Right ventricle myocardium inferior (tissue), 1 donor: ENCODE data around the gene SESN2. TPM values are rescaled to one million over a fixed set of nuclear protein-coding genes. Genes with fewer than 3 reads are reported as not detected.
A peak's percentile ranks its signal among the peaks of the same experiment; 100 is the strongest.

Experiments used
- ATAC-seq: fragments of 200-7000 bp; cut with Tn5 transposase; one replicate; pipeline ENCODE4 v1.9.1; 2020; ENCODE audit warnings: mild to moderate bottlenecking, moderate library complexity
- DNase-seq: peaks from one replicate; pipeline ENCODE4 v3.0.0; 2021; ENCODE audit errors: missing footprints
- intact Hi-C: fragments of 100-400 bp; cut with DNase I; formaldehyde crosslinking; loops from one replicate; pipeline ENCODE4 v1.11.0; 2022
- total RNA-seq: library from RNA; stranded (reverse); fragmentation: NEBNext Ultra II Directional; extraction: Animal tissue kit (Norgen Biotek cat#: 25700); gene quantifications from one replicate; pipeline ENCODE4 v1.2.1, GENCODE V29; 2021
- donor health status: DM: no; HTN: yes; CAD: no; lungs with severe emphysema.

SESN2 gene
- total RNA-seq, 1 donor from 2014 or later = 2.9 TPM

GRCh38 chr1:28278763-28279162, 19.4 kb downstream of the SESN2 start:
- intact Hi-C loops = no loop called here
- DNase-seq (no peak), ATAC-seq (no peak)

- DNase-seq = no peak
- no peak for ATAC-seq
- intact Hi-C loops = no loop called here
Observed at GRCh38 chr1:28279721-28280120, 20.4 kb downstream of the SESN2 start.

DNA sequence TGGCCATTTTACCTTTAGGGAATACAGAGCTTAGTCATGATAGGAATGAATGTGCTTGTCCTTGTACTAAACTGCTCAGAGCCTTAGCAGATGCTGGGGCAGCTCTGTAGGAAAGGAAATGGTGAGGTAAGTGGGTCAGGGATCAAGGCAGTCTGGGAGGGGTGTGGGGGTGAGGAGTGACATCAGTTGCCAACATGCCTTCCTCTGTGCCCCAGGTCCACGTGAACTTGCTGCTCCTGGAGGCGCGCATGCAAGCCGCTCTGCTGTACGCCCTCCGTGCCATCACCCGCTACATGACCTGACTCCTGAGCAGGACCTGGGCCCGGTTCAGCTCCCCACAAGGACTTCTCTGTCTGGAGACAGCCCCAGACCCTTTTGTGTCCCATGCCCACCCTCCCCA, 21.2 kb downstream of the SESN2 start:
- no peak for DNase-seq
- intact Hi-C loops = no loop called here
- ATAC-seq = no peak

- ATAC-seq = peak; percentile 33
- intact Hi-C loops = no loop called here
- DNase-seq = no peak
Observed at GRCh38 chr1:28280977-28281381, 21.7 kb downstream of the SESN2 start.

- ATAC-seq (no peak), DNase-seq (no peak)
- intact Hi-C loops = no loop called here
Observed at GRCh38 chr1:28281608-28282425, 22.5 kb downstream of the SESN2 start.

GRCh38 chr1:28282426-28283407, 23.4 kb downstream of the SESN2 start:
- intact Hi-C loops = no loop called here
- DNase-seq (no peak), ATAC-seq (peak; percentile 49)

- DNase-seq (no peak), ATAC-seq (no peak)
- intact Hi-C loops = no loop called here
Observed at GRCh38 chr1:28286111-28286510, 26.8 kb downstream of the SESN2 start.

DNA sequence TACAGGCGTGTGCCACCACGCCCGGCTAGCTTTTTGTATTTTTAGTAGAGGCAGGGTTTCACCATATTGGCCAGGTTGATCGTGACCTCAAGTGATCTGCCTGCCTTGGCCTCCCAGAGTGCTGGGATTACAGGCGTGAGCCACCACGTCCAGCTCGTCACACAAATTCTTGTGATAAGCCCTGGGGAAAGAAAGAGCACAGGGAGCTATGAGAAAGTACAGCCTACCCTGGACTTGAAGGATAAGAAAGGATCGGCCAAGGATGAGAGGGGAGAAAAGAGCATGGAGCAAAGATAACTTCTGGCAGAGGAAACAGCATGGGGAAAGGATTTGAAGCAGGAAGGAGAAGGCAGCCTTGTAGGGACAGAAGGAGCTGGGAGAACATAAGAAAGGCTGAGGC, 29.2 kb downstream of the SESN2 start:
- no peak for DNase-seq
- intact Hi-C loops = no loop called here
- no peak for ATAC-seq

- ATAC-seq (no peak), DNase-seq (no peak)
- intact Hi-C loops = no loop called here
Observed at GRCh38 chr1:28290851-28291250, 31.5 kb downstream of the SESN2 start.

DNA sequence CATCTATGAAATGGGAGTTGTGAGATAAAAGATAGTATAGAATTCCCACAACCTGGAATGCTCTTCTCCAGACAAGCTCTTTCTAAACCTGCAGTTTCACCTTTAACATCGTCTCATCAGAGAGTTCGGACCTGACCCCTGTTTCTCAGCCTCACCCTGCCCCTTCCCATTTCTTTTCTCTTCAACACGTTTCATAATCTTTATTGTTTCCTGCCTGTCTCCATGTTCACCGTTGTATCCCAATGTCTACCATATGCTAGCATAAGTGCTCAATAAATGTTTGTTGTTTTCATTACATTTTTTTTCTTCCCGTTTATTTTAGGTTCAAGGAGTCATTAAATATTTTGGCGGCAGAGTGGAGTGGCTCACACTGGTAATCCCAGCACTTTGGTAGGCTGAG, 32.4 kb downstream of the SESN2 start:
- intact Hi-C loops = no loop called here
- no peak for DNase-seq
- ATAC-seq = no peak

- no peak for DNase-seq
- intact Hi-C loops = no loop called here
- no peak for ATAC-seq
Observed at GRCh38 chr1:28295936-28296335, 36.6 kb downstream of the SESN2 start.

GRCh38 chr1:28296401-28297261, 37.3 kb downstream of the SESN2 start:
- DNase-seq (no peak), ATAC-seq (no peak)
- intact Hi-C loops = no loop called here

DNA sequence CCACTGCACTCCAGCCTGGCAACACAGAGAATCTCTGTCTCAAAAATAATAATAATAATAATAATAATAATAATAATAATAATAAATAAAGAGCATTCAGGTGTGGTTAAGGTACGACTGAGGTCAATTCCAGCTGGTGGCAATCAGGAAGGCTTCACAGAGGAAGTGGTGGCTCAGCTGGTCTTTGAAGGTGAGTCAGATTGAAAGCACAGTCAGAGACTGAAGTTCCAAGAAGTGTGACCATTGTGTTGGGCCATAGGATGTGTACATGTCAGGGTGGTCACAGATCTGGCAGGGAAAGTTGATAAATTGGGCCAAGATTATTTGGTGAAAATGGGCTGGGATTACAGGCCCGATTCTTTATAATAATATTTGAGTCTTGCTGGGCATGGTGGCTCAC, 38.5 kb downstream of the SESN2 start:
- intact Hi-C loops = no loop called here
- ATAC-seq (no peak), DNase-seq (no peak)

DNA sequence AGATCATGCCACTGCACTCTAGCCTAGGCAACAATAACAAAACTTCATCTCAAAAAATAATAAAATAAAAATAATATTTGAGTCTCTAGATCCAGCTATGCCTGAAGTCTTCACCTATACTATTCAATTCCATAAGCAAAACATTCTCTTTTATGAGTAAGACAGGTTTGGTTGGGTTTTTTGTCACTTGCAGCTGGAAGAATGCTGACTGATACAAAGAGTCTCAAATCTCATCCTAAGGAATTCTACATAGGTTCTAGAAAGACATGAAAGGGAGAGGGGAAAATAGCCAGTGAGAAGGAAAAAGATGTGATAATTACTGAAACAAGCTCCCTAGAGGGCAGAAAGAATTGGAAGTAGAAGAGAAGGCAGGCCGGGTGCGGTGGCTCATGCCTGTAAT, 39.1 kb downstream of the SESN2 start:
- intact Hi-C loops = no loop called here
- no peak for ATAC-seq
- no peak for DNase-seq

GRCh38 chr1:28301368-28302174, 42.3 kb downstream of the SESN2 start:
- intact Hi-C loops = no loop called here
- ATAC-seq (no peak), DNase-seq (no peak)

- intact Hi-C loops = no loop called here
- no peak for DNase-seq
Observed at GRCh38 chr1:28302247-28302646, 42.9 kb downstream of the SESN2 start.

GRCh38 chr1:28306301-28306949, 47.1 kb downstream of the SESN2 start:
- intact Hi-C loops = no loop called here
- DNase-seq (no peak), ATAC-seq (no peak)

More at GRCh38 chr1:28302247-28302646, 42.9 kb downstream of the SESN2 start:
- ATAC-seq = no peak

GRCh38 chr1:28308750-28309149, 49.4 kb downstream of the SESN2 start:
- no peak for ATAC-seq
- intact Hi-C loops = no loop called here
- no peak for DNase-seq
